PC-3 (cell line): ENCODE data around the gene CALM3.

Experiments used
- CTCF ChIP-seq: fragments of 300-600 bp; sonication (generic); conservative IDR thresholded peaks from 2 replicates; pipeline ENCODE4 v1.5.1; 2017; ENCODE audit warnings: antibody characterized with exemption, low read depth, mild to moderate bottlenecking, low read length
- EZH2phosphoT487 ChIP-seq: fragments of 300-600 bp; sonication (generic); IDR thresholded peaks from 2 replicates; pipeline ENCODE4 v1.6.1; 2018; ENCODE audit warnings: mild to moderate bottlenecking, antibody characterized with exemption, low read length, borderline replicate concordance

GRCh38 chr19:46603195-46603637 lies 2.1 kb downstream of the CALM3 start:
- TF ChIP-seq EZH2phosphoT487 = no peak
- no peak for TF ChIP-seq CTCF
